Choroid plexus epithelial cell (primary cell): ENCODE measurements around the gene EPS8L1.
"Not testable (repeated sequence)": the region's sequence is repeated elsewhere in the genome, so short reads cannot be mapped to it uniquely, and the experiment has no call there.

Source experiments
- DNase-seq: peaks from one replicate; pipeline ENCODE4 v3.0.0-alpha.2; 2010; ENCODE audit warnings: low read depth
- H3K4me3 ChIP-seq: 2 replicates; pipeline ENCODE4 v1.5.1; 2011; ENCODE audit warnings: low read depth, mild to moderate bottlenecking, control low read depth, low read length, moderate library complexity
- CTCF ChIP-seq: conservative IDR thresholded peaks from 2 replicates; pipeline ENCODE4 v1.5.1; 2011; ENCODE audit warnings: low read depth, mild to moderate bottlenecking, control low read depth, inconsistent platforms, low read length, moderate library complexity

EPS8L1 gene

GRCh38 chr19:55034751-55035150, 40.9 kb upstream of the EPS8L1 start:
- DNase-seq, result no peak
- no peak overlapping the region for H3K4me3 ChIP-seq
- no peak for TF ChIP-seq CTCF

- DNase-seq, result no peak
- H3K4me3 ChIP-seq, result no peak overlapping the region
- TF ChIP-seq CTCF, result no peak
These were observed 39.6 kb upstream of the EPS8L1 start for GRCh38 chr19:55036058-55036457.

GRCh38 chr19:55037603-55038002, 38.1 kb upstream of the EPS8L1 start:
- DNase-seq, H3K4me3 ChIP-seq: not testable (repeated sequence)

- not testable (repeated sequence) for DNase-seq, H3K4me3 ChIP-seq
These were observed 35.0 kb upstream of the EPS8L1 start for GRCh38 chr19:55040654-55041053.

GRCh38 chr19:55041244-55041626, 34.4 kb upstream of the EPS8L1 start:
- H3K4me3 ChIP-seq, result no peak overlapping the region
- TF ChIP-seq CTCF, result no peak
- DNase-seq, result no peak

- TF ChIP-seq CTCF, result no peak
- no peak overlapping the region for H3K4me3 ChIP-seq
- no peak for DNase-seq
These were observed 33.9 kb upstream of the EPS8L1 start for GRCh38 chr19:55041627-55042343.

- no peak for DNase-seq
- H3K4me3 ChIP-seq, result no peak overlapping the region
- no peak for TF ChIP-seq CTCF
These were observed 33.4 kb upstream of the EPS8L1 start for GRCh38 chr19:55042344-55042678.

- no peak for DNase-seq
- H3K4me3 ChIP-seq, result no peak overlapping the region
- no peak for TF ChIP-seq CTCF
These were observed 33.0 kb upstream of the EPS8L1 start for GRCh38 chr19:55042688-55043087.
